CMK (cell line): ENCODE results near the gene NRXN3.

ENCODE experiments used
- DNase-seq: peaks from one replicate; pipeline ENCODE4 v3.0.0-alpha.2; 2010; ENCODE audit warnings: low read depth

NRXN3 gene

DNA sequence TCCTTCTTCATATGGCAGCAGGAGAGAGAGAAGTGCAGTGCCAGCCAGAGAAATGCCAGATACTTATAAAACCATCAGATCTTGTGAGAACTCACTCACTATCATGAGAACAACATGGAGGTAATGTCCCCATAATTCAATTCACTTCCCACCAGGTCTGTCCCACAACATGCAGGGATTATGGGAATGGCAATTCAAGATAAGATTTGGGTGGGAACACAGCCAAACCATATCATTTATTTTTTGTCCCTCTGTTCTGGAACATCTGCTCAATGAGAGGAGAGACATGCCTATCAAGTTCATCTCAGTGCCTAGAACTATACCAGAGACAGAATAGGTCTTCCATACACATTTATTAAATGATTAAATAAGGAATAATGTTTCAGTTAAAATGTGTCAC lies 543.5 kb downstream of the NRXN3 start:
- DNase-seq, result no peak

DNA sequence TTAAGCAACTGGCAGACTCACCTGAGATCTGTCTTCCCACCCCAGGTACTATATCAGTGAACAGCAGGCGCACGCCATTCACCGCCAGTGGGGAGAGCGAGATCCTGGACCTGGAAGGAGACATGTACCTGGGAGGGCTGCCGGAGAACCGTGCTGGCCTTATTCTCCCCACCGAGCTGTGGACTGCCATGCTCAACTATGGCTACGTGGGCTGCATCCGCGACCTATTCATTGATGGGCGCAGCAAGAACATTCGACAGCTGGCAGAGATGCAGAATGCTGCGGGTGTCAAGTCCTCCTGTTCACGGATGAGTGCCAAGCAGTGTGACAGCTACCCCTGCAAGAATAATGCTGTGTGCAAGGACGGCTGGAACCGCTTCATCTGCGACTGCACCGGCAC lies 544.5 kb downstream of the NRXN3 start:
- no peak for DNase-seq

DNA sequence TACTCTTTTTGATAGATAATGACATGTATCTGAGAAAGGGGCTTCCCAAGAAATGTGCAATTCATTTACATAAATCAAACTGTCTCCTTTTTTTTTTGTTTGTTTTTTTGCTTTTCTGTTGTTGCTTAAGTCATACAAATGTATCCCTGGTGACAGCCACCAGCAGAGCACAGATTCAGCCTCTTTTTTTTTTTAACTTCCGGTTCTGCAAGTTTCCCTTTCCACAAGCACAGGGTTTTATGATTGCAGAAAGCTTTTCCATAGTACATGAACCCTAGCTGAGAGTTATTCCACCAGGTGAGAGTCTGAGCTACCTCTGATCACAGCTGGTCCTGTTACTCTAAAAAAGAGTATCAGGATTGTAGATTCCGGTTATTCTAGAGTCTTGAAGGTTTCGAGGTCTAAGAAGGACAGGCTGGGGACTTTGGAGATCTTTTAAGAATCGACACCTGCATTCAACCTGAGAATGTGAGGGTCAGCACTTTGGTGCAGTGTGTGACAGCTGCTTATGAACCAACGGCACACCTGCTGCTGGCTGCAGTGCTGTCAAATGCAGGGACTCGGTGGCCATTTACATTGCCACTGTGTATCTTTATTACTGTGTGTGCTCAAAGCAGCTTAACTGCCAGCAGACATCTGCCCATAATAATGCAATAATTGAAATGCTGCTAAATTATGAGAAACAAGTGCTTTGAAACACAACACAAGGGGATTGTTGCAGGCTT lies 551.7 kb downstream of the NRXN3 start:
- DNase-seq, result no peak

DNA sequence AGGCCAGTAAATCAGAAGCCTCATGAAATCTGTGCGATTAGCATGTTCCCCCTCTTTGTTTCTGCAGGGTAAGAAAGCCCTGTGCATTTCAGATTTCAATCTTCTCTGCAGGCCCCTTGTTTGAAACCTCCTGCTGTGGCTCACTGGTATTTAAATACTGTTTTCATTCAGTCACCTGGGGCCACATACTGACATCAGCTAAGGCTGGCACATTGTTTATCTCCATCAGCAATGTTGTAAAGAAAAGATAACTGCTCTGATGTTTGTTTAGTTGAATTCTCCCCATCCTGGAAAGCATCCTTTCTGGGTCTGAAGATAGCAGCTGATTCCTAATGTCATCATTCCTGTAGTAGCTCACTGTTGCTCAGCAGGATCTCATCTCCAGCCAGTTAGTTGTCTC lies 554.9 kb downstream of the NRXN3 start:
- DNase-seq, result no peak

DNA sequence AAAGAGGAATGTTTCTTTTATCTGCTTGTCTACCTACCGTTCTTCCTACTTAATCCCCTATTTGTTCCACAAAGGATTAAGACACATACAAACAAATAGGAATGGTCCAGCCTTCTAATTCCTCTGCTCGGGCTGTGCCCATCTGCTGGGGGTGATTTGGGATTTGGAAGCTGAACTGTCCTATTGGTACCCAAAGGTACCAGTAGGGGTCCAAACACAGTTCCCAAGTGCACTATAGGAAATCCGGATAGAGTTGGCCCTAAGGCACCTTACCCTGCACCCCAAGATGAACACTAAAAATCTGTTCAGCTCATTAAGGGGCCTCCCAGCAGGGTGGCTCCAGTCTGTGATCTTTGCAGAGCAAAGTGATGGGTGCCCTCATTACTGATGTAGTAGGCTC lies 566.9 kb downstream of the NRXN3 start:
- no peak for DNase-seq

DNA sequence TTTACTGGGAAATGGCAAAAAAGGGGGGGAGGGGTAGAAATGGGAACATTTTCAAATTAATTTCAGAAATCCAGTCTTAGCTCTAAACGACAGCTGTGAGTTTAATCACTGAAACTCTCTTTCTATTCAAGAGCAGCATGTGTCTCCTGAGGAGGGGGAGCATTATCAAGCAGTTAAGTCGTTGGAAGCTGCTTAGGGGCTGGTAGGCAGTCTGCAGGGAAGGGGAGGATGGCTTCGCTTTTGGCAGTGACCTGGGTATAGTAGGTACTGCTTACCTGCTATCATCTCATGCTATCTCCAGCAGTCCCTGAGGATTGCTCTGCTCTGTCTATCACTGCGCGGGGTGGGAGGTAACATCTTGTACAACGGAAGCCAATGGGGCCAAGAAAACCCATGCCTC lies 567.4 kb downstream of the NRXN3 start:
- no peak for DNase-seq

DNA sequence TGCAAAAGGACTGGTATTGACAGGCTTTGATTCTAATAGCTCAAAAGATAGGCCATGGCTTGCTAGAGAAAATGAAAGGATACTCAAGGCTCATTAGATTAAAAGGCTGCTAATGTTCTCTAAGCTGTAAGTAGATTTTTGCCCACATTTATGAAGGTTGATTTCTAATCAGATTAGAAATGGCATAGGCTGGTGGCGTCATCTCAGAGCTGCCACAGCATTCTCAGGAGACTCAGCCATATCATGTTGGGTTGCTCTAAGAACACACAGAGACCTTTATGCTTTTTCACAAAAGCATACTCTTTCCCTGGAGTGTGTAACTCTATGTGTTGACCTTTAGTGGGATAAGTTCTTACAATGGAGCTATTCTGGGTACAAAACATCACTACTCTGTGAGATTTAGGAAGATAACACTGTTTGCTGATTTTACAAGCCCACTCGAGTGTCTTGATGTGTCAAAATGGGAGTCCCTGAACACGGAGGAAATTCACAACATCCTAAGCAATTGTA lies 576.0 kb downstream of the NRXN3 start:
- DNase-seq, result no peak

DNA sequence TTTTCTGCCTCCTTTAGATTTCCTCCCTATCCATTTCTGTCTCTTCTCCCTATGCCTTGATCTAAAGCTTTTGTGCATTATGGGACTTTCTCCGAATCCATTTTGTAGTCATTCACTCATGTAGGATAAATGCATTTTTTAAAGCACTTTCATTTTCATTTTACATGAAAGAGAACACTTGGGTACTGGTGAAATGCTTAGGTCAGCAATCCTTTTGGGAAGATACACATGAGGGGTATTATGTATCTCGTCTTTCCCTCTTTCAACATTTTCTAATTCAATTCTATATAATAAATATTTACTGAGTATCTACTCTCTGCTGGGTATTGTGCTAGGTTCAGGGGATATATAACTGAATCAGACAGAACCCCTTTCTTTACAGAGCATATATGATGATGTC lies 577.6 kb downstream of the NRXN3 start:
- DNase-seq, result no peak

DNA sequence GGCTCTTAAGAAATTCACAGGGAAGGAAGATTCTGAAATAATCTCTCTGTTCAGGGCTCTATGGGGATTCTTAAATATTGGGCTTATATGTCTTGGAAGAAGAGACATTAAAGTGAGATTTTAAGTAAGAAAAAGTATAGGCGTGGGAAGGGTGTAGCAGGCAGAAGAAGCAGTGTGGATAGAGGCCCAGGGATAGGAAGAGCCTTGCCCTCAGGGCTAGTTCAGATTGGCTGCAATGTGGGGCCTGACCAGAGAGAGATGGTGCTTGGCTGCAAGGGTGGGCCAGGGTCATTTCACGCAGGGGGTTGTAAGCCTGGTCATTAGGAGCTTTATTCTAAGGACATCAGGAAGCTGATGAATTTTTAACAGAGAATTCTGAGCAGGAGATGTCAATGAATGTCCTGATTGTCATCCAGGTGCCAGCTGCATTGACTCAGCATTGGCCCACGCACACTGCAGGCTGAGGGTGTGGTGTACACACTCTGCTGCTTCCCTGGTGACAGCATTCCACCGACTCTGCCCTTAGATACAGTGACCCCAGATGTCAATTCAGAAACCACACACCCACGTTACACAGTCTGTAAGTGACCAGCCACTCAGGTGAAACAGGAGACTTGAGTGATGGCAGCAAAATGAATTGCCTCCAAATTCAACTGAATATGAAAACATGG lies 582.5 kb downstream of the NRXN3 start:
- no peak for DNase-seq

DNA sequence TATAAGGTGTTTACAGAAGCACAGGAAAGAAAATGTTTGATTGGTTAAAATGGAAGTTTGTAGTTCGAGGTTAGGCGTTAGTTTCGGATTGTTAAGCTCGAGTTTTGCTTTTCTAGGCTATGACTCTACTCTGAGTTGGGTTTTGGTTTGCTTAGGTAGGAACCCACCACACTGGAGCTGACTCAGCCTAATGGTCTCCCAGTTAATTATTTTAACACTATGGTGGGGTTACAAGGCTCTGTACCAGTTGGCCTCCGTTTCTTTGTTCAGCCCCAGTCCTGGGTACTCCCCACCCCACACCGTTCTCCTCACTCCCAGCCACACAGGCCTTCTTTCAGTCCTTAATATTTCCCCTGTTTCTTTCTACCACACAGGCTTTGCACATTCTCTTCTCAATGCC lies 583.9 kb downstream of the NRXN3 start:
- DNase-seq, result no peak

DNA sequence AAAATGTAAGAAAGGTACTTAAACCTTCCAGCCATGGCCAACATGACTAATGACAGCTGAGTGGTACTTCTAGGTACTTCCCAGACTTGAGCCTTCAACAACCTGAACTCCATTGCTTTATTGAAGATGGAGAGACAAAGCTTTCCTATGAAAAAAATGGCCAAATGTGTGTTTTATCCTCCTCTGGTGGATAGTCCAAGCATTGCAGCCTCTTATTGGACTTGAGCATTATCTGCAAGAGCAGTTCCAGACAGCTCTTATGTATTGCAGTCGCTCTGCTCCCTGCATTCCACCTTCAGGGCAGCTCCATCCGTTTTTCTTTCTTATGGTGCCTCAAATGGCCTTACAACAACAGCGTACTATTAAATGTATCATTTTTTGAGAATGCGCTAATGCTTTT lies 588.2 kb downstream of the NRXN3 start:
- no peak for DNase-seq

DNA sequence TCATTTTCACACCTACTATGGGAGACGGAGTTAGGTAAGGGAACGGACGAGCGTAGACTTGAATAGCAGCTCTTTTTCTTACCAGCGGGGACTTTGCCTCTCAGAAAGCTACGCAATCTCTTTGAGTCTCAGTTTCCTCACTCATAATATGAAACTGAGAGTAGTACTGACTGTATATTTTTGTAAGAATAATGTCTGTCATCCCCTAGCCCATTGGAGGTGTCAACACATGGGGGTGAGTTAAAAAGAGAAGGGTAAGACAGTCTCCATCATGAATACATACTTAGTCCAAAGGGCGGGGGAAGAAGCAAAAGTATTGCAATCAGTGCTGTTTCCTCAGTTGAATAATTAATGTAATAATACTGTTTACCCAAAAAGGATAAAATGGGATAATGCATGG lies 592.2 kb downstream of the NRXN3 start:
- no peak for DNase-seq

DNA sequence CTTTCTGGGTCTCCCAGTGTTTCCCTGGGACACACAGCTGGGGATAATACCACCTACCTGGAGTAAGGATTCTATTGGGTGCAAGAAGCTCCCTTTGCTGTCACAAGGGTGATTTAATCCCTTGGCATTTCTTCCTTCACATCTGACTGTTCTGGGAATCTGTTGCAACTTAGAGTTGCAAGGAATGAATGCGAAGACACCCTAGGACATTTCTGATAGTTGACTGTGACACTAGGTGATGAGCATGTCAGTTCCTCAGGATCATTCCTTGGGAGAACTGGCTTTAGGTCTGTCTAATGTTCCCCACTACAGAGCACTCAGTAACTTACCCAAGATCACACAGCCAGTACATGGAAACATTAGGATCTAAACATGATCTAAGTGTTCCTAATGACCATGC lies 593.6 kb downstream of the NRXN3 start:
- no peak for DNase-seq

DNA sequence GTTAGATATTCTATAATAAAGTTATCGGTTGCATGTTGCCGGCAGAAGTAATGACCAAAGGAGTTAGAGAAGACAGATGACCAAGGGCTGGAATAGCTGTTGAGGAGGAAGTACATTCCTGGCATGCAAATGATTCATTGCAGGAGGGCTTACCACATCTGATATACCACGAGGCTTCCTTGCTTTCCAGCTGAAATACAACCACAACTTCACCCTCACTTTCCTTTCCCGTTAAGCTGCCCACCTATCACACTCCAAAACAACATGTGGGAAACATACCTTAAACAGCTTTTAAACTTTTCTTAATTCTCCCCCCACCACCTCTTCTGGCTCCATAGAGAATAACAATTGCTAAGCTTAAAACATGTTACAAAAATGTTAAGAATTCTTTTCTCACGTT lies 594.1 kb downstream of the NRXN3 start:
- DNase-seq, result no peak

DNA sequence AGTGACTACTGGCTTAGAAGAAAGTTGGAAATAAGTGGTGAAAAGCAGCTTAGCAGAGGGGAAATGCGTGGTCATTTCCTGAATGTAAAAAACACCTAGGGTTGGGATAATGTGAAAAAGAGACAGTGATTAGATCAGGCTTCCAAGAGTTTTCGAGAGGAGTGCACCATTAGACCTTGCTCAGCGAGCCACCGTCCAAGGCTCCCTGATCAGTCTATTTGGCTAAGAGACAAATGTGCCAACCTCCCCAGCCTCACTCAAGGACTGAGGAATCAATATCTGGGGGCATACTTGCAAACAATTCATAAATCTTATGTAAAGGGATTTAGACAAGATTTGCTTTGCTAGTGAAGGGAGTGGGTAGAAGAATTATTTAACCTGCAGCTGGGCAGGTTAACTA lies 594.5 kb downstream of the NRXN3 start:
- DNase-seq, result no peak

DNA sequence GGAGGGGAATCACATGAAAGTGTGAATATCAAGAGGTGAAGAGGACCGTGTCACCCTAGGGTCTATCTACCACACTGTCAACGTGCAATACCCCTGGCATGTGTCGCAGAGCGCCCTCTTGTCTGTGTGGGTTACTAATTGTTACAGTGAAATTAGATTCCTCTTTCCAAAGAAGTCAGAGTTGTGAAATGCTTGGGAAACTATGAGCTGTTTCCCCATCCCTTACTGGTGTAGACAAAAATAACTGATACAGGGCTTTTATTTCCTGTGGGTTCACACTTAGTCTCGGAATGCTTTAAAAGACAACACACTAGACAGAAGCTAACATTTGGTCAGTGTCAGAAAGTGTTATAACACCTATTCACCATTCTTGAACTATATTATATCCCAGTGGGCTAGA lies 597.3 kb downstream of the NRXN3 start:
- no peak for DNase-seq

DNA sequence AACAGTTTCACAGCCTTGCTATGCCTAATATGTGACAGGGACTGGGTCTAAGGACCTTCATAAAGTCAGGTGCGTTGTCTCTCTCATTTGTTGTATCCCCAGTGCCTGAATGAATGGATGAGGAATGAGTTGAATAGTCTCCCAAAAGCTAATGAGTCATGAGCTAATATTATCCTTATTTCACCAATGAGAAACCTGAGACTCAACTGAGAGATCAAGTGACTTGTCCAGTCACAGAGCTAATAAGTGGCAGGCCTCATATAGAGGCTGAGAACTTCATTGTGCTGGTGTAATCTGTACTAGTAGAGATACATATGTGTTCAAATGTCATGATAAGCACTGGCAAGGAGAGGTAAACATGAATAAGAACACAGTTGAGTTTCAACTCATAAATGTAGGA lies 612.4 kb downstream of the NRXN3 start:
- DNase-seq, result no peak

DNA sequence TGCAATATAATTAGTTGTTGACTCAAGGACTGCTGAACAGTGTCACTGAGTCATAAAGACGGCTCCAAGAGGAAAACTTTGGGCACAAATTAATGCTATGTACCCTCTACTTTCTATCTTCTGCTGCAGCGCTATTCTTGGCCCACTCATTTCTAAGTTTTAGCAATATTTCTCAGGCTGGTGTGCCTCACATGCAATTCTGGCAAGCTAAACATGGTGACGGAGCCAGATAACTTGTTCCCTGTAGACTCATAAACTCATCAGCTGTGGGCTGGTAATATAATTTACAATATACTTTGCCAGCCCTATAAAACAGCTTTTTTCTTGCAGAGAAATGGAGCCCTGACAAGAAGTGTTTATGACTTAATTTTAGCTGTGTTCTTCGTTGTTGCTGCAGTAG lies 615.1 kb downstream of the NRXN3 start:
- DNase-seq, result no peak

DNA sequence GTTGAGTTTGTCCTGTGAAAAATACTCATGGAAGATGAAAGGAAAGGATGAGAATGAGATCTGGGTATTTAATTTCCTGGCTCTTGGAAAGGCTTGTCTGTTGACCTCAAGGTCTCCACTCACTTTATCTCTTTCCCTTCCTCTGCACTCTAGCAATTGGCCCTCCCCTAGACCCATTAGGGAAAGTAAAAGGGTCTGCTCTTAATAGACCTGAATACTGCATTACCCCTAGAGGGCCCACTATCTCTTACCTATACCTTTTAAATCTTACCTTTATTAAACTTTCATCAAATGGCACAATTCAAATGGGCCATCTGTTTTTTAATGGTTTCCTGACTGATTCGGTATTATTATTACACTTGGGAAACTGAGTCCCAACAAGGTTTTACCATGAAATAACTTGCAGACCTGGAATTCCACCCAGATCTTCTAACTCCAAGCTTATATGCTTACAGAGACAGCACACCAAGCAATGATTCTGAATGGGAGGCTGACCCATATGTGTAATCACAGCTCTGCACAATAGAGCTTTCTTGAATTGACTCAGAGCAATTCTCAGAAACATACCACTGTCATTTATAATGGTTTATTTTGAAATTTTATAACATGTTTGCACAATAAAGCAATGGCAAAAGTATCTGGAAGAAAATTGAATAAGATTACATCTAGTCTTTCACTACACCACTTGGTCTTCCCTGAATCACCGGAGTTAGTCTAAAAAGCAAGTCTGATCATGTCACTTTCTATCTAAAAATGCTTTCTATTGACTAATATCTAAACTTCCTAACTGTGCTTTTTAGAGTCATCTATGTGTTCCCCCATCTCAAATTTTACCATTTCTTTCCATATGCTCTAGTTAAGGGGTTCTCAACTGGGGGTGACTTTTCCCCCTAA lies 618.5 kb downstream of the NRXN3 start:
- no peak for DNase-seq

DNA sequence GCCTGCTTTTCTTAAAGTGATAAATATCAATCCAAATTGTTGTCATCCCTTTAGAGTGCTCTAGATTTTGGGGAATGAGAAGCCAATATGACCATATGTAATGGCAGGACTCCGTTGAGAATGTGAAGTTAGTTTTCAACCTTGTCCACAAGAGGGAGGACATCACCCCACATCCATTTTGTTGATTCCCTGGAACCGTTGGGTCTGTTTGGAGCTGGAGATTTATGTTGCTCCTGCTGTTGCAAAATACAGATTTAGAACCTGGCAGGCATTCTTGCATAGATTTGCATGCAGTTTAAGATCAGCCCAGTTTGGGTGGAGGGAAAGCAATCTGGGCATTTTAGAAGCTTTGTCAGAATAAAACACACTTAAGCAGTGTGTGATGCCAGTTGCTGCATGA lies 620.1 kb downstream of the NRXN3 start:
- no peak for DNase-seq

DNA sequence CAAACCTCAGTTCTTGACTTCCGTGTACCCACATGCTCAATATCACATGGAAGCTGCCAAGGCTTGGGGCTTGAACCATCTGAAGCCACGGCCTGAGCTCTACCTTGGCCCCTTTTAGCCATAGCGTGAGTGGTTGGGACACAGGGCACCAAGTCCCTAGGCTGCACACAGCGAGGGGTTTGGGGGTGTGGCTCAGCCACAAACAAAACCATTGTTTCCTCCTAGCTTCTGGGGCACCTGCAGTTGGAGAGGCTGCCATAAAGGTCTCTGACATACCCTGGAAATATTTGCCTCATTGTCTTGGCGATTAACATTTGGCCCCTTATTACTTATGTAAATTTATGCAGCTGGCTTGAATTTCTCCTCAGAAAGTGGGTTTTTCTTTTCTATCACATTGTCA lies 628.6 kb downstream of the NRXN3 start:
- DNase-seq, result no peak

DNA sequence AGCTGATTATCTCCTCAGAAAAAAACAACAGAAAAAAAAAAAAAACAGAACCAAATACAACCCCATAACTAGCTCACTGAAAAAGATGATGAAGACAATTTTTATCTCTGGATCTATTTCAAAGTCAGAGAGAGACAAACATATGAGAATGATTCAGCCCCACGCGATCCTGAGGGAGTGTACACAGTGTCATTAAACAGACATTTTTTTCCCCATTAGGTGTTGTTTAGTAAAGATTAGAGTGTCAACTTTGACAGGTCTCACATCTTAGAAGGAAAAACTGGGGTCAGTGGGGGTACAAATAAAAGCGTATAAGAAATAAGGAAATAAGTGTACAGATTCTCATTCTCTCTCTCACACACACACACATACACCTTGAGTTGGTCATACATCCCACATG lies 635.4 kb downstream of the NRXN3 start:
- DNase-seq, result no peak

DNA sequence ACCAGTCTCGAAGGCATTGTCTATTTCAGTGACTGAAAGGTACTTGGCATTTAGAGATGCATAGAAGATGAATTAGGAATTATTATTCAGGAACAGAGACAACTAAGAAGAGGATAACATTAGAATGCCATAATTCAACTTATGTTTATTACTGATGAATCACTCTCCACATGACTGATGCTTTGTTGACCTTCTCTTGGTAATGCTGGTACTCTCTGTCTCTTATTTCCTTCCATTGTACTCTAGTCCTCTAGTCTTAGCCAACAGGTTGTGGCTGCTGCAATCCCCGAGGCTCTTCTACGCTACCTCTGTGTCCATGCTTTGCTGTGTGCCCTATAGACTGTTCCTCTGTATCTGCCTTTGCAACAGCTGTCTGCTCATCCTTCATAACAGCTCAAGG lies 652.9 kb downstream of the NRXN3 start:
- DNase-seq, result no peak
